Activated CD8-positive, alpha-beta memory T cell treated with anti-CD3 and anti-CD28 coated beads, Interleukin-2, amount 50 U/mL, for 48 hours (primary cell): Measurements from ENCODE around the gene CMTM8.

Experiments
- DNase-seq: peaks from one replicate; pipeline ENCODE4 v3.0.0-alpha.2; 2020

The CMTM8 gene

GRCh38 chr3:32281570-32282106, 43.2 kb downstream of the CMTM8 start:
- no peak for DNase-seq

- no peak for DNase-seq
Observed at GRCh38 chr3:32282578-32283154, 44.2 kb downstream of the CMTM8 start.

- no peak for DNase-seq
Observed at GRCh38 chr3:32283304-32283703, 44.8 kb downstream of the CMTM8 start.

GRCh38 chr3:32284443-32285212, 46.1 kb downstream of the CMTM8 start:
- DNase-seq: no peak

- DNase-seq: no peak
Observed at GRCh38 chr3:32285891-32286290, 47.4 kb downstream of the CMTM8 start.

- DNase-seq: peak; percentile 42
Observed at GRCh38 chr3:32288819-32289218, 50.3 kb downstream of the CMTM8 start.

GRCh38 chr3:32290619-32291018, 52.1 kb downstream of the CMTM8 start:
- DNase-seq: no peak

GRCh38 chr3:32292085-32292796, 53.8 kb downstream of the CMTM8 start:
- DNase-seq: no peak

- no peak for DNase-seq
Observed at GRCh38 chr3:32293903-32294302, 55.4 kb downstream of the CMTM8 start.

GRCh38 chr3:32296251-32297204, 58.0 kb downstream of the CMTM8 start:
- peak; percentile 68 for DNase-seq

GRCh38 chr3:32297366-32297765, 58.9 kb downstream of the CMTM8 start:
- peak; percentile 58 for DNase-seq

- no peak for DNase-seq
Observed at GRCh38 chr3:32301426-32301825, 62.9 kb downstream of the CMTM8 start.

- DNase-seq: no peak
Observed at GRCh38 chr3:32302601-32303398, 64.3 kb downstream of the CMTM8 start.

GRCh38 chr3:32303399-32303747, 64.9 kb downstream of the CMTM8 start:
- no peak for DNase-seq

GRCh38 chr3:32303977-32304881, 65.7 kb downstream of the CMTM8 start:
- DNase-seq: no peak

GRCh38 chr3:32305361-32305876, 66.9 kb downstream of the CMTM8 start:
- no peak for DNase-seq

- DNase-seq: no peak
Observed at GRCh38 chr3:32306072-32306471, 67.6 kb downstream of the CMTM8 start.

- no peak for DNase-seq
Observed at GRCh38 chr3:32307591-32307990, 69.1 kb downstream of the CMTM8 start.

GRCh38 chr3:32308378-32308777, 69.9 kb downstream of the CMTM8 start:
- no peak for DNase-seq

- DNase-seq: no peak
Observed at GRCh38 chr3:32309654-32310242, 71.3 kb downstream of the CMTM8 start.
